Peyer's patch (tissue), 4 donors: Measurements from ENCODE around the gene ARHGAP18. TPM values are rescaled to one million over a fixed set of nuclear protein-coding genes. Genes with fewer than 3 reads are reported as not detected.

ENCODE experiments used
- DNase-seq, 3 donors: peaks; one replicate each; pipeline ENCODE4 v3.0.0-alpha.2; 2017 to 2019
- H3K27ac ChIP-seq, 4 donors: fragments of 200-600 bp; sonication (generic); one replicate each; pipeline ENCODE4 v1.5.1; 2016 to 2019
- H3K27me3 ChIP-seq, 2 donors: fragments of 200-600 bp; sonication (generic); one replicate each; pipeline ENCODE4 v1.5.1; 2019
- H3K36me3 ChIP-seq, 3 donors: fragments of 200-600 bp; sonication (generic); one replicate each; pipeline ENCODE4 v1.5.1; 2016 to 2019
- H3K4me1 ChIP-seq, 4 donors: fragments of 200-600 bp; sonication (generic); one replicate each; pipeline ENCODE4 v1.5.1; 2016 to 2019
- H3K4me3 ChIP-seq, 4 donors: fragments of 200-600 bp; sonication (generic); 1 replicate in 3 of 4; 2 replicates in 1 of 4; pipeline ENCODE4 v1.5.1; 2016 to 2019; ENCODE audit warnings: mild to moderate bottlenecking in 1 of 4
- H3K9me3 ChIP-seq, 4 donors: fragments of 200-600 bp; sonication (generic); one replicate each; pipeline ENCODE4 v1.5.1; 2016 to 2019; ENCODE audit warnings: mild to moderate bottlenecking in 1 of 4
- POLR2A ChIP-seq, 2 donors: fragments of 450-650 bp; IDR thresholded peaks; one replicate each; pipeline ENCODE4 v1.5.1; 2017; ENCODE audit warnings: antibody characterized with exemption in 2 of 2, mild to moderate bottlenecking in 2 of 2, moderate library complexity in 2 of 2
- total RNA-seq, 4 donors: library from RNA; depleted of rRNA; stranded (reverse); fragments of >200 nt; gene quantifications; one replicate each; pipeline ENCODE4 v1.1.0, GENCODE V29; 2016
- TF ChIP-seq, protein P1 (sequence below), 6 experiments: fragments of 450-650 bp in 4 of 6; fragments of 200-600 bp in 2 of 6; sonication (generic) in 1 of 6; IDR thresholded peaks; one replicate each; pipeline ENCODE4 v1.5.1; 2017 to 2019; ENCODE audit warnings: antibody characterized with exemption in 6 of 6, mild to moderate bottlenecking in 3 of 6, moderate library complexity in 1 of 6

ARHGAP18 gene
- total RNA-seq, 4 donors from 2014 or later: 26.1 to 45.4 (median 33.5) TPM

DNA sequence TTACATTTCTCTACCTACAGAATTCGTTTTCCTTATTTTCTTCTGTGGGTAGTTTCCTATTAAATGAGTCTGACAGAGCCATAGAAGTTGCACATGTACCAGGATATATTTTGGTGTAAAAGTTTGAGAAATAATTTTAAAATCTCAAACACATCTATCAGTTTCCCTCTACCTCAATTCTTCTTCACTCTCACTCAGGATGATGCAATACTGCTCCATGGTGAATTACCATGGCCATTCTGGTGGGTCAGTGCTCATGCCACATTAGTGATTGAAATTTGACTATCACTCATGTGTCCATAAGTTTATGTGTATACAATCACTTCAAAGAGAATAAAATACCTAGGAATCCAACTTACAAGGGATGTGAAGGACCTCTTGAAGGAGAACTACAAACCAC is 151.7 kb downstream of the ARHGAP18 start:
- Histone ChIP-seq H3K36me3 (no peaks in the 10 kb centered on the region), H3K4me3 (no peak overlapping the region), H3K27ac (no peak overlapping the region), H3K9me3 (no peaks in the 10 kb centered on the region), H3K4me1 (no peaks in the 10 kb centered on the region), H3K27me3 (no peaks in the 10 kb centered on the region)
- DNase-seq: no peak
- no peak for TF ChIP-seq POLR2A (IDR thresholded peaks at IDR 0.05)
- TF ChIP-seq, protein P1, sequence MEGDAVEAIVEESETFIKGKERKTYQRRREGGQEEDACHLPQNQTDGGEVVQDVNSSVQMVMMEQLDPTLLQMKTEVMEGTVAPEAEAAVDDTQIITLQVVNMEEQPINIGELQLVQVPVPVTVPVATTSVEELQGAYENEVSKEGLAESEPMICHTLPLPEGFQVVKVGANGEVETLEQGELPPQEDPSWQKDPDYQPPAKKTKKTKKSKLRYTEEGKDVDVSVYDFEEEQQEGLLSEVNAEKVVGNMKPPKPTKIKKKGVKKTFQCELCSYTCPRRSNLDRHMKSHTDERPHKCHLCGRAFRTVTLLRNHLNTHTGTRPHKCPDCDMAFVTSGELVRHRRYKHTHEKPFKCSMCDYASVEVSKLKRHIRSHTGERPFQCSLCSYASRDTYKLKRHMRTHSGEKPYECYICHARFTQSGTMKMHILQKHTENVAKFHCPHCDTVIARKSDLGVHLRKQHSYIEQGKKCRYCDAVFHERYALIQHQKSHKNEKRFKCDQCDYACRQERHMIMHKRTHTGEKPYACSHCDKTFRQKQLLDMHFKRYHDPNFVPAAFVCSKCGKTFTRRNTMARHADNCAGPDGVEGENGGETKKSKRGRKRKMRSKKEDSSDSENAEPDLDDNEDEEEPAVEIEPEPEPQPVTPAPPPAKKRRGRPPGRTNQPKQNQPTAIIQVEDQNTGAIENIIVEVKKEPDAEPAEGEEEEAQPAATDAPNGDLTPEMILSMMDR (IDR thresholded peaks at IDR 0.05): no peak

DNA sequence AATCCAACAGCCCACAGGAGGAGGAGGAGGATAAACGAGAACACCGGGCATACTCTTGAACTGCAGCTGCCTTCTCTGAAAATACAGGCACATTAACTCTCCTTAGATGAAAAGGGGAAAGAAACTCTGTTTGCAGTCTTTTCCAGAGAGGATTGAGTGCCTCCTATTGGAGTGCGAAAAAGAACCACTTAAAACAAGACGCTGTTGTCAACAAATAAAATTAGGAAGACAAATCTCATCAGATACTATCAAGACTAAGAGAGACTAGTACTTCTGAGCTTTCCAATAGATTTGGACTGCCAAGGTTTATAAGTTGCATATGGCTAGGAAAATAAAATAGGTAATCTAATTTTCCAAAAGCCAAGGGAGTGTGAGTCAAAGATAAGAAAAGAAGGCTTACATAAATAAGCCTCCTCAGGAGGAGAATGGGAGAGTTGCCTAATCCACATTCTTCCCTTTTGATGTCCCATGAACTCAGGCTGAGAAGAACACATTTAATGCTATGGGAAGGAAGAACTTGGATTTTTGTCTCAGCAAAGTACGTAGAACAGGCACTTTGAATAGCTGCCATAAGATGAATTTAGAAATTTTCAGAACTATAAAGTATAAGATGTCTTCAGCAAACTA is 154.7 kb downstream of the ARHGAP18 start:
- no peaks in the 10 kb centered on the region for H3K4me1 ChIP-seq
- H3K27ac ChIP-seq: no peak overlapping the region
- H3K27me3 ChIP-seq: no peaks in the 10 kb centered on the region
- H3K9me3 ChIP-seq: no peaks in the 10 kb centered on the region
- no peak for TF ChIP-seq POLR2A (IDR thresholded peaks at IDR 0.05)
- TF ChIP-seq, protein P1 (IDR thresholded peaks at IDR 0.05): no peak
- H3K36me3 ChIP-seq: no peaks in the 10 kb centered on the region
- no peak overlapping the region for H3K4me3 ChIP-seq
- DNase-seq: no peak

DNA sequence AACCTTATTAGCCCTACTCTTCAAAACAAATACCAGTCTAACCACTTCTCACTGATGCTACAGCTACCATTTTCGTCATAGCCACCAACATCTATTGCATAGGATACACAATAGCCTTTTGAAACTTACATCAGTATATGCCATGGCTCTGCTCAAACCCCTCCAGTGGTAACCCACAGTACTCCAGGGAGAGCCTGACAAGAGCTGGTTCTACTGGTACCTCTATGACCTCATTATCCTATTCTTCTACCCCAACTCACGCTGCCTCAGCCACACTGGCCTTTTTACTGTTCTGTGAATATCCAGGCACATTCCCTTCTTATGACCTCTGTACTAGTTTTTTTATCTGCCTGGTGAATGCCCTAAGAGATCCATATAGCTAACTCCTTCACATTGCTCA is 157.6 kb downstream of the ARHGAP18 start:
- Histone ChIP-seq H3K4me3 (no peak overlapping the region), H3K27me3 (no peaks in the 10 kb centered on the region), H3K27ac (no peak overlapping the region), H3K4me1 (no peaks in the 10 kb centered on the region), H3K36me3 (no peaks in the 10 kb centered on the region), H3K9me3 (no peaks in the 10 kb centered on the region)
- DNase-seq: no peak
- TF ChIP-seq POLR2A (IDR thresholded peaks at IDR 0.05): no peak
- TF ChIP-seq, protein P1 (IDR thresholded peaks at IDR 0.05): no peak

DNA sequence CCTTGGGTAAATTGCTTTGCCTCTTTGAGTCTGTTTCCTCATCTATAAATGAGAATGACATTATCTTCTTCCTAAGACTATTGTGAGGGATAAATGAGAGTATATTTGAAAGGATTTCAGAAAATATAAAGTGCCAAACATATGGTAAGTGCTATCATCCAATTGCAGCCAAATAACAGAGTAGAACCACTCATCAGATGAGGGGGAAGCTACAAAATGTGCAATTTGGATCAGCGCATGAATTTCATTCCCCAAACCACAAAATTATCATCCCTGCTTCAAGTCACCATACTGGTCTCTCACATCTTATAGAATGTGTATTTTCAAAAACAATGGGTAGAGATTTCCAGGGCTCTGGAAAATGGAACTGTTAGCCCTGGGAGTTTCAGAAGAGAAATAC is 158.5 kb downstream of the ARHGAP18 start:
- H3K4me3 ChIP-seq: no peak overlapping the region
- no peaks in the 10 kb centered on the region for H3K36me3 ChIP-seq
- H3K4me1 ChIP-seq: no peaks in the 10 kb centered on the region
- no peaks in the 10 kb centered on the region for H3K9me3 ChIP-seq
- H3K27me3 ChIP-seq: no peaks in the 10 kb centered on the region
- TF ChIP-seq POLR2A (IDR thresholded peaks at IDR 0.05): no peak
- TF ChIP-seq, protein P1 (IDR thresholded peaks at IDR 0.05): no peak
- no peak for DNase-seq
- H3K27ac ChIP-seq: no peak overlapping the region

DNA sequence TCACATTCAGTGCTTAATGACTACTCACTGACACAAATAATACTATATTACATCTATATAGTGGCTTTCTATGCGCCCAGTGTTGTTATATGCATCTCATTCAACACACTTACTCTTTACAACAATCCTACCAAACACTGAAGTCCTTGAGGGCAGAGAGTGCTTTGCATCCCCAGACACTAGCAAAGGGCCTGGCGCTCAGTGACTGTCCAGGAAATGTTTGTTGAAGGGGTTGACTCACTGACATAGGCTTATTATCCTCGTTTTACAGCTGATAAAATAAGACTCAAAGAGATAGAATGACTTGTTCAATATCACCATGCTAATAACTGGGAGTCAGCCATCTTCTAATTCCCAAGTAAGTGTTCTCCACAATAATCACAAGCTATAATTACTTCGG is 163.3 kb downstream of the ARHGAP18 start:
- no peaks in the 10 kb centered on the region for H3K27me3 ChIP-seq
- no peak for TF ChIP-seq POLR2A (IDR thresholded peaks at IDR 0.05)
- TF ChIP-seq, protein P1 (IDR thresholded peaks at IDR 0.05): no peak

More for the DNA sequence above, 163.3 kb downstream of the ARHGAP18 start:
- H3K4me1 ChIP-seq: no peaks in the 10 kb centered on the region
- H3K36me3 ChIP-seq: no peaks in the 10 kb centered on the region
- H3K27ac ChIP-seq: no peak overlapping the region
- no peaks in the 10 kb centered on the region for H3K9me3 ChIP-seq
- no peak for DNase-seq
- H3K4me3 ChIP-seq: no peak overlapping the region
